HCT116 (cell line): Measurements from ENCODE around the gene USP46.

Experiments
- CTCF ChIP-seq, 3 experiments: fragments of 200-600 bp in 1 of 3; sonication (generic) in 1 of 3; IDR thresholded peaks in 2 of 3; conservative IDR thresholded peaks in 1 of 3; 2 replicates each; pipeline ENCODE4 v1.5.1; 2012 to 2017; ENCODE audit warnings: low read depth in 2 of 3, low read length in 2 of 3, antibody characterized with exemption in 1 of 3, borderline replicate concordance in 1 of 3, control low read depth in 1 of 3, mild to moderate bottlenecking in 1 of 3, mixed read lengths in 1 of 3, mixed run types in 1 of 3, moderate library complexity in 1 of 3; ENCODE audit not compliant: insufficient read depth in 1 of 3
- EZH2 ChIP-seq: fragments of 200-600 bp; sonication (generic); IDR thresholded peaks from 2 replicates; pipeline ENCODE4 v1.6.1; 2017; ENCODE audit warnings: antibody characterized with exemption, mixed run types
- EZH2phosphoT487 ChIP-seq: fragments of 200-600 bp; IDR thresholded peaks from 2 replicates; pipeline ENCODE4 v1.6.1; 2018; ENCODE audit warnings: antibody characterized with exemption, borderline replicate concordance
- MAX ChIP-seq: IDR thresholded peaks from 2 replicates; pipeline ENCODE4 v1.6.1; 2012
- POLR2A ChIP-seq: IDR thresholded peaks from 2 replicates; pipeline ENCODE4 v1.7.0; 2011; ENCODE audit warnings: borderline replicate concordance; ENCODE audit not compliant: insufficient read depth, insufficient read length; ENCODE audit errors: extremely low read depth
- RAD21 ChIP-seq: IDR thresholded peaks from 2 replicates; pipeline ENCODE4 v1.6.1; 2012; ENCODE audit warnings: low read depth, mild to moderate bottlenecking

GRCh38 chr4:52585379-52585778, 73.7 kb downstream of the USP46 start:
- no peak for TF ChIP-seq CTCF (IDR thresholded peaks at IDR 0.05 in 2 of 3, conservative IDR thresholded peaks at IDR 0.05 in 1 of 3; ENCODE audit: borderline replicate concordance in 1 of 3, insufficient read depth in 1 of 3, low read depth in 2 of 3, low read length in 2 of 3)
- no peak for TF ChIP-seq POLR2A
- no peak for TF ChIP-seq EZH2
- TF ChIP-seq MAX: no peak
- no peak for TF ChIP-seq EZH2phosphoT487
- no peak for TF ChIP-seq RAD21
